Loucy (cell line): ENCODE measurements around the gene SORBS1.

Experiments
- CTCF ChIP-seq: fragments of 200-600 bp; sonication (generic); conservative IDR thresholded peaks from 2 replicates; pipeline ENCODE4 v1.5.1; 2014; ENCODE audit warnings: mild to moderate bottlenecking, antibody characterized with exemption, low read length
- EZH2phosphoT487 ChIP-seq: fragments of 200-600 bp; IDR thresholded peaks from 2 replicates; pipeline ENCODE4 v1.6.1; 2018; ENCODE audit warnings: antibody characterized with exemption, mild to moderate bottlenecking, moderate library complexity, borderline replicate concordance

DNA sequence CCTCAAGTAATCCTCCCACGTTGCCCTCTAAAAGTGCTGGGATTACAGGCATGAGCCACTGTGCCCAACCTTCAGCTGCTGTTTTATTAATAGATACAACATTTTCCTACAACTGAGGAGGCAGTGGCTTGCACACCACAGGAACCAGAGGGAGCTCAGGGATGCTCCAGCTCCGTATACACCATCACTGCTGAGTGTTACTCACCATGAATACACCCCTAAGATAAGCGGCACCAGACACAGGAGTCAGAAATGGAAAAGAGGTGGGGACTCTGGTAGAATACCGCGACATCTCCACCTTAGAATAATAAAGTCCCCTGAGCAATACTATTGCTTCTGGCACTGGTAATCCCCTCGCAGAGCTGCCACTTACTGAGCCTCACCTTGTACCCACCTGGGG is 201.7 kb downstream of the SORBS1 start:
- TF ChIP-seq CTCF = no peak
- no peak for TF ChIP-seq EZH2phosphoT487
